ENCODE data around the gene CASD1.

The CASD1 gene

DNA sequence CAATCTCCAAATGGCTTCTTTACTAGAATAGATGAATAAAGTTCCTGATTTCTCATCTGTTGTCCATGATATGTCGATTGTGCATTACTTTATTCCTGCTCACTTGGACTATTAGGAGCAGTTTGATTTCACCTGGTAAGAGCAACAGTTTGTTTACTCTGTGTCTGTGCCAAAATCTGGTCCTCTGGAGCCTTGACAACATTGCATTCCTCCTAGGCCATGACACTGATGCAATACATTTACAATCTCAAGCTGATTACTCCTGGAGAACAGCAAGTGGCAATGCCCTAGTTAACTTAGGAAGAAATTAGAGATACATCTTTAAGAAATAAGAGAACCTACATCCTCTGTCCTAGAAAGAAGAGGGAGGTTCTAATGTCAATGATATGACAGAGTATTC, 74.5 kb downstream of the CASD1 start:
- TF ChIP-seq GATA3 (IDR thresholded peaks at IDR 0.05; ENCODE audit: low read depth, low read length) = no peak
- no peak for TF ChIP-seq GATA2 (IDR thresholded peaks at IDR 0.05; ENCODE audit: low read depth, low read length)

- TF ChIP-seq GATA3 (IDR thresholded peaks at IDR 0.05; ENCODE audit: low read depth, low read length) (no peak), GATA2 (IDR thresholded peaks at IDR 0.05; ENCODE audit: low read depth, low read length) (no peak)
Observed at GRCh38 chr7:94588075-94588474, 78.5 kb downstream of the CASD1 start.

DNA sequence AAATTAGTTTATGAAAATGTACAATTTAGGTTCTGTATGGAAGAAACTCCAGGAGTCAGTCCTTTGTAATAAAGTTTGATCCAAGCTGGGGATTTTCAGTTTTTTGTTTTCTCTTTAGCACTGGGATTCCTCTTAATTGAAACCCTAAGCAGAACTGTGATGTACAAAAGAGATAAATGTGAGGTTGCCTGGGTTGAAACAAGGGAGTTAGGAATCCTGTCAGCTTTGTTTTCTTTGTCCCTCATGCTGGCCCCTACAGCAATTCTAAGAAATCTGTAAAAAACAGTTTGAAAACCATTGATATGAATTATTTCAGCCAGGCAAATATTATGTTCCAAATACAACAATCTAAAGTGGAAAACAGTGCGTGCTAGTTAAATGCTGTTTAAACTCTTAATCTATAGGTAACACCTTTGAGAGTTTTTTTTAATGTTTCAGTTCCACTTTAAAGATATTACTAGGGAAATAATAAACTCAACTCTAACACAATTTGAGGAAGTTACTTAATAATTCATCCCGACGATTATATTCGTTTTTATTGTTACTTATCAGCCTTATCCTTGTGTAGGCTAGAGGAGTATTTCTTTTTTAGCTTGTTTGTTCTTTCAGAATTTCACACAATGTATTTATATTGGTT, 81.0 kb downstream of the CASD1 start:
- TF ChIP-seq GATA2 (IDR thresholded peaks at IDR 0.05; ENCODE audit: low read depth, low read length) (no peak), GATA3 (IDR thresholded peaks at IDR 0.05; ENCODE audit: low read depth, low read length) (no peak)

- no peak for TF ChIP-seq GATA3 (IDR thresholded peaks at IDR 0.05; ENCODE audit: low read depth, low read length)
- no peak for TF ChIP-seq GATA2 (IDR thresholded peaks at IDR 0.05; ENCODE audit: low read depth, low read length)
Observed at GRCh38 chr7:94591176-94591575, 81.6 kb downstream of the CASD1 start.

DNA sequence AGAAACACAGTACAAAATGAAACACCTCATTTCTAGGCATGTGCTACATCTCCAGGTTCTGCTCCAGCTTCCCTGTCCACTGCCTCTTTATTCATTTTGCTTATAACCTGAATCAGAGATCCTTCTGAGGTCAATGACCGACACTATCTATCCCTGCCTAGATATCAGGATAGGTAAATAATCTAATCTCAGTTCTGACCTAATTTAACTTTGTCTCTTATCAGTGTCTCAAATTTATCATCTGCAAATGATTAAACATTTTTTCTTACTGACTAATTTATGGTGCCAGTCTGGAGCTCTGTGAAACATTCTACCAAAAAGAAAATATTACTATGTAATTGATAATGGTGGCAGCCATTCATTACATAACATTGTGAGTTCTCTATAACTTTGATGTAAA, 85.3 kb downstream of the CASD1 start:
- TF ChIP-seq GATA3 (IDR thresholded peaks at IDR 0.05; ENCODE audit: low read depth, low read length) = peak; percentile 76
- peak; percentile 66 for TF ChIP-seq GATA2 (IDR thresholded peaks at IDR 0.05; ENCODE audit: low read depth, low read length)

- TF ChIP-seq GATA3 (IDR thresholded peaks at IDR 0.05; ENCODE audit: low read depth, low read length) (no peak), GATA2 (IDR thresholded peaks at IDR 0.05; ENCODE audit: low read depth, low read length) (no peak)
Observed at GRCh38 chr7:94595717-94596116, 86.1 kb downstream of the CASD1 start.

- TF ChIP-seq GATA2 (IDR thresholded peaks at IDR 0.05; ENCODE audit: low read depth, low read length) (no peak), GATA3 (IDR thresholded peaks at IDR 0.05; ENCODE audit: low read depth, low read length) (no peak)
Observed at GRCh38 chr7:94600267-94600666, 90.7 kb downstream of the CASD1 start.

DNA sequence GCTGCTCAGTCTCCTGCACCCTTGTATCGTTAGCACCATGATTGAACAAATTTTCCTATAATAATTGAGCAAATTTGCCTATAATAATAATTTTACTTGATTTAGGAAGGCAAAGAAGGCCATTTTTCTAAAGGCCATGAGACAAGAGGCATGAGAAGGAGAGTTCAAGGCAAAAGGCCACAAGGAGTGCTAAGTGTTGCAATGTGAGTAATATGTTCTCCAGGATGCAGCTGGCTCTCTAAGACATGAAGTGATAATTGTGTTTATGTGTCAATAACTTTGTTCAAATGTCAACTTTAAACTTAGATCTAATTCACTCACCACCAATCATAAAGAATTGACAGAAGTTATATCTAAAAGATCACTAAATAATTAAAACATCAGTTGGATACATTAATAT, 92.6 kb downstream of the CASD1 start:
- TF ChIP-seq GATA2 (IDR thresholded peaks at IDR 0.05; ENCODE audit: low read depth, low read length) (no peak), GATA3 (IDR thresholded peaks at IDR 0.05; ENCODE audit: low read depth, low read length) (no peak)

- TF ChIP-seq GATA2 (IDR thresholded peaks at IDR 0.05; ENCODE audit: low read depth, low read length) = no peak
Observed at GRCh38 chr7:94605031-94605430, 95.4 kb downstream of the CASD1 start.

Measured in SH-SY5Y (cell line).